Measurements from ENCODE around the gene NCLN. TPM values are rescaled to one million over a fixed set of nuclear protein-coding genes. Genes with fewer than 3 reads are reported as not detected.

The NCLN gene
- polyA plus RNA-seq, 3 donors, result 28.6 to 60.9 (median 34.5) TPM

DNA sequence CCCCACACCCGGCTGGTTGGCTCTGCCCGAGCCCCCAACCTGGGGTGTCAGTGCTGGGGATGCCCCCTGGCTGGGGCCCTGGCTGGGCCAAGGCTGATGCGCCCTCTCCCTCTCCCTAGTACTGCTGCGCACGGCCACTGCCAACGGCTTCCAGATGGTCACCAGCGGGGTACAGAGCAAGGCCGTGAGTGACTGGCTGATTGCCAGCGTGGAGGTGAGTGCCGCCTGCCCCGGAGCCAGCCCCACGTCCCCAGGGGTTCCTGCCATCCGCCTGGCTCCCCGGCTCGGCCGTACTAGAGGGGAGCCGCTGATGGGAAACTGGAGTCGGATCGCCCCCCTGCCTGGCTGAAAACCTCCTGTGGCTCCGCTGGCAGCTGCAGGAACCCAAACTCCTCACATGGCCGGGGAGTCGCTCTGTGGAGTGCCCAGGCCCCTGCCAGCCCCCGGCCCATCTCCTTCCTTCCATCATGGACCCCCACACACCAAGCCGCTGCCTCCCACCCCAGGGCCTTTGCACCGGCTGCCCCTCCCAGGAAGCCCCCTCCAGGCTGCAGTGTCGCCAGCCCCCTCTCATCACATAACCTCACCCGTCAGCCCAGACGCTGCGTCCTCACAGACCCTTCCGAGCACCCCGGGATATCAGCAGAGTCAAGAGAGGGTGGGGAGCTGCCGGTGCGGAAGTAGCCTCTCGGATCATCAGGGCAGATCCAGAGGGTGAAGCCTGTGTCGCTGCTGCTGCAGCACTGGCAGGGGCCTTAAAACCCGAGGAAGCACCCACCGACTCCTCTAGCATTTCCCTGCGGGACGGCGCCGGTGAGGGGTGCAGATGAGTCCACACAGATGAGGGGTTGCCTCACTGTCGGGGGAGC, 10.6 kb downstream of the NCLN start:
- Mint-ChIP-seq H3K27ac (no peak overlapping the region), H3K27me3 (ENCODE audit: low read depth in 3 of 3) (no peaks in the 10 kb centered on the region), H3K4me1 (peaks cover 10% of the 10 kb centered on the region), H3K9me3 (no peaks in the 10 kb centered on the region), H3K36me3 (peaks cover 34 to 72% of the 10 kb centered on the region in 2 donors), H3K4me3 (no peak overlapping the region)
- WGBS (ENCODE audit: insufficient coverage), result 91% methylated on average over 38 of the region's 42 CpGs
- H3K27ac ChIP-seq (ENCODE audit: low read depth in 1 of 2, low read length in 2 of 2), result no peak overlapping the region
- H3K9ac ChIP-seq (ENCODE audit: insufficient read depth, low read length, poor library complexity, severe bottlenecking), result no peak overlapping the region
- peaks cover 16% of the 10 kb centered on the region for H3K79me2 ChIP-seq (ENCODE audit: insufficient read depth, low read length)
- no peaks in the 10 kb centered on the region for H3K27me3 ChIP-seq (ENCODE audit: control insufficient read depth in 2 of 2, insufficient read depth in 2 of 2, low read length in 2 of 2)
- no peak for TF ChIP-seq CTCF (IDR thresholded peaks at IDR 0.05)
- no peaks in the 10 kb centered on the region for H3K9me3 ChIP-seq (replicated peaks in 1 of 2; ENCODE audit: control insufficient read depth in 1 of 2, insufficient read depth in 1 of 2, low read length in 2 of 2)
- no peak overlapping the region for H3K4me3 ChIP-seq (replicated peaks in 1 of 3; ENCODE audit: low read depth in 2 of 3, low read length in 3 of 3)
- H3K36me3 ChIP-seq (replicated peaks in 1 of 2; ENCODE audit: control insufficient read depth in 1 of 2, insufficient read depth in 2 of 2, low read length in 2 of 2), result peaks cover 39 to 57% of the 10 kb centered on the region in 2 donors
- DNase-seq, result no peak
- H2AFZ ChIP-seq (ENCODE audit: insufficient read depth, low read depth, low read length, poor library complexity, severe bottlenecking), result no peak overlapping the region
- intact Hi-C loops (cut with micrococcal nuclease), result no loop called here
- H4K20me1 ChIP-seq (ENCODE audit: insufficient read depth, low read length), result peaks cover 24% of the 10 kb centered on the region
- H3K4me1 ChIP-seq (ENCODE audit: control insufficient read depth in 1 of 2, insufficient read depth in 2 of 2, low read length in 2 of 2), result peaks cover 7 to 8% of the 10 kb centered on the region in 2 donors
- no peak overlapping the region for H3K4me2 ChIP-seq (replicated peaks; ENCODE audit: extremely low read depth, low read length, poor library complexity, severe bottlenecking)

DNA sequence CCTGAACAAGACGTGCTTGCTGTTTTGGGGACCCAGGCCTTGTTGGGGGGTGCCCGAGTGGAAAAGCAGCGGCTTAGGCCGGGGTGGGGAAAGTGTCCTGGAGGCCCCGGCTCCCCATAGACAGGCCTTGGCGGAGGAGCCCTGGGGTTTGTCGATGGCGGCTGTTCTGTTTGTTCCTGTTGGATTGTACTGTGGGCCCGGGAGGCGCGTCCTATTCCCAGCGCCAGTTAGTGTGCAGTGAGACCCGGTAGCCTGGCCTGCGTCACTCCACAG, 11.1 kb downstream of the NCLN start:
- intact Hi-C loops (cut with micrococcal nuclease), result no loop called here
- Histone ChIP-seq H3K4me3 (replicated peaks in 1 of 3; ENCODE audit: low read depth in 2 of 3, low read length in 3 of 3) (no peak overlapping the region), H3K4me2 (replicated peaks; ENCODE audit: extremely low read depth, low read length, poor library complexity, severe bottlenecking) (no peak overlapping the region), H3K36me3 (replicated peaks in 1 of 2; ENCODE audit: control insufficient read depth in 1 of 2, insufficient read depth in 2 of 2, low read length in 2 of 2) (peaks cover 44 to 63% of the 10 kb centered on the region in 2 donors), H4K20me1 (ENCODE audit: insufficient read depth, low read length) (peaks cover 24% of the 10 kb centered on the region), H3K4me1 (ENCODE audit: control insufficient read depth in 1 of 2, insufficient read depth in 2 of 2, low read length in 2 of 2) (peaks cover 7 to 8% of the 10 kb centered on the region in 2 donors), H3K79me2 (ENCODE audit: insufficient read depth, low read length) (peaks cover 10% of the 10 kb centered on the region), H3K9ac (ENCODE audit: insufficient read depth, low read length, poor library complexity, severe bottlenecking) (no peak overlapping the region), H3K27ac (ENCODE audit: low read depth in 1 of 2, low read length in 2 of 2) (no peak overlapping the region), H3K9me3 (replicated peaks in 1 of 2; ENCODE audit: control insufficient read depth in 1 of 2, insufficient read depth in 1 of 2, low read length in 2 of 2) (no peaks in the 10 kb centered on the region), H2AFZ (ENCODE audit: insufficient read depth, low read depth, low read length, poor library complexity, severe bottlenecking) (no peak overlapping the region), H3K27me3 (ENCODE audit: control insufficient read depth in 2 of 2, insufficient read depth in 2 of 2, low read length in 2 of 2) (no peaks in the 10 kb centered on the region)
- WGBS (ENCODE audit: insufficient coverage), result 98% methylated on average over 14 of the region's 14 CpGs
- no peak for DNase-seq
- no peak for TF ChIP-seq CTCF (IDR thresholded peaks at IDR 0.05)
- H3K4me3 Mint-ChIP-seq, result no peak overlapping the region
- H3K27me3 Mint-ChIP-seq (ENCODE audit: low read depth in 3 of 3), result no peaks in the 10 kb centered on the region
- no peak overlapping the region for H3K27ac Mint-ChIP-seq
- no peaks in the 10 kb centered on the region for H3K9me3 Mint-ChIP-seq
- H3K36me3 Mint-ChIP-seq, result peaks cover 36 to 73% of the 10 kb centered on the region in 2 donors
- peaks cover 8% of the 10 kb centered on the region for H3K4me1 Mint-ChIP-seq

All from CD14-positive monocyte (primary cell).